Heart left ventricle (tissue), 16 donors: Measurements from ENCODE around the gene SHCBP1. TPM values are rescaled to one million over a fixed set of nuclear protein-coding genes. Genes with fewer than 3 reads are reported as not detected.

Experiments
- ATAC-seq, 4 donors: fragments of 200-7000 bp; cut with Tn5 transposase; one replicate each; pipeline ENCODE4 v1.9.1; 2020 to 2022; ENCODE audit warnings: moderate library complexity in 4 of 4, mild to moderate bottlenecking in 3 of 4, moderate number of reproducible peaks in 1 of 4
- DNase-seq, 5 donors: peaks; one replicate each; pipeline ENCODE4 v3.0.0-alpha.2; 2020
- H3K27ac ChIP-seq, 12 donors: fragments of 200-600 bp; sonication (generic) in 4 of 12; one replicate each; pipeline versions ENCODE4 v1.5.0 to v1.8.0; 2016 to 2022; ENCODE audit warnings: mild to moderate bottlenecking in 2 of 12
- H3K27me3 ChIP-seq, 9 donors: fragments of 200-600 bp; sonication (generic) in 2 of 9; one replicate each; pipeline versions ENCODE4 v1.5.1 to v1.8.0; 2016 to 2022; ENCODE audit warnings: mild to moderate bottlenecking in 3 of 9
- H3K36me3 ChIP-seq, 9 donors: fragments of 200-600 bp; sonication (generic) in 2 of 9; one replicate each; pipeline versions ENCODE4 v1.5.0 to v1.8.0; 2018 to 2022; ENCODE audit warnings: mild to moderate bottlenecking in 2 of 9
- H3K4me1 ChIP-seq, 12 donors: fragments of 200-600 bp; sonication (generic) in 4 of 12; one replicate each; pipeline versions ENCODE4 v1.5.0 to v1.8.0; 2016 to 2022; ENCODE audit warnings: mild to moderate bottlenecking in 3 of 12
- H3K4me3 ChIP-seq, 12 donors: fragments of 200-600 bp; sonication (generic) in 4 of 12; one replicate each; pipeline versions ENCODE4 v1.5.0 to v1.8.0; 2017 to 2022; ENCODE audit warnings: mild to moderate bottlenecking in 9 of 12, moderate library complexity in 4 of 12
- H3K9me3 ChIP-seq, 12 donors: fragments of 200-600 bp; sonication (generic) in 4 of 12; one replicate each; pipeline versions ENCODE4 v1.5.0 to v1.8.0; 2016 to 2022; ENCODE audit warnings: mild to moderate bottlenecking in 1 of 12
- CTCF ChIP-seq, 12 donors: fragments of 200-600 bp; sonication (generic) in 4 of 12; IDR thresholded peaks; one replicate each; pipeline versions ENCODE4 v1.5.0 to v1.8.0; 2018 to 2022; ENCODE audit warnings: antibody characterized with exemption in 12 of 12, mild to moderate bottlenecking in 5 of 12
- POLR2A ChIP-seq, 2 donors: fragments of 450-650 bp; IDR thresholded peaks; one replicate each; pipeline ENCODE4 v1.6.1; 2017; ENCODE audit warnings: antibody characterized with exemption in 2 of 2, mild to moderate bottlenecking in 2 of 2, moderate library complexity in 2 of 2
- WGBS, 4 donors: extraction: QIAGEN DNeasy Blood & Tissue Kit in 2 of 4; methylation state at CpG; one replicate each; pipeline versions ENCODE4 v1.1.5 to v1.1.7; 2013 to 2018; 5-methylcytosine and 5-hydroxymethylcytosine counted together
- intact Hi-C, 10 donors: fragments of 100-400 bp; cut with DNase I; formaldehyde crosslinking; loops; one replicate each; pipeline versions ENCODE4 v1.11.1 to v1.14.2; 2022
- polyA plus RNA-seq, 2 donors: library from polyadenylated mRNA; stranded (reverse); fragments of 200-250 nt; gene quantifications; one replicate each; pipeline ENCODE4 v1.2.3, GENCODE V29; 2013
- total RNA-seq, 9 donors: library from RNA; depleted of rRNA in 2 of 9; stranded (reverse); fragments of >200 nt in 2 of 9; fragmentation: NEBNext Ultra II Directional in 3 of 9; extraction: Animal tissue kit (Norgen Biotek cat#: 25700) in 3 of 9; gene quantifications; one replicate each; pipeline versions ENCODE4 v1.1.0 to v1.2.4, GENCODE V29; 2016 to 2023
- donor health status: ischemic (EF 13 %, LVEDD 7.1; RV severe dilation, severe dysfunction).
- donor health status: healthy with polysubstance abuse.
- donor health status: DM: no; HTN: yes; CAD: no.
- donor health status: DM: no; HTN: no; CAD: no.
- donor health status: ischemic (EF 25% LVEDD 6.9; RV normal size, moderate dysfunction).
- donor health status: ischemic (EF 25% LVEDD 5.7; RV mildly dilated, moderate dysfunction).
- donor health status: healthy.
- donor health status: DM: yes; HTN: yes; CAD: no.
- donor health status: ischemic (EF 35%, LVEDD 5.7; RV mildly dilated, moderate dysfunction).
- donor health status: nonischemic (EF 11% LVEDD 7.7; RV severe dilation, severe dysfunction).
- donor health status: DM: yes; HTN: yes; CAD: no.
- donor health status: PGD.
- donor health status: ischemic (EF 29% LVEDD 5.4; RV normal size, mild dysfunction).
- donor health status: nonischemic (EF 23%, LVEDD 6.1; RV moderate dilation, normal function).

The SHCBP1 gene
- total and polyA plus RNA-seq, 11 donors: 0.19 to 7.6 (median 0.68) TPM

GRCh38 chr16:46650254-46650623, 29.1 kb upstream of the SHCBP1 start:
- intact Hi-C loops: no loop called here
- Histone ChIP-seq H3K36me3 (no peaks in the 10 kb centered on the region), H3K27ac (peak overlapping the region in 7 of 12 donors; percentile 21 to 78 (median 54)), H3K4me3 (peak overlapping the region in 5 of 12 donors; percentile 25 to 50 (median 43)), H3K9me3 (no peaks in the 10 kb centered on the region), H3K4me1 (no peaks in the 10 kb centered on the region), H3K27me3 (no peaks in the 10 kb centered on the region)
- 73 to 86% (median 81%) methylated on average over 5 of the region's 5 CpGs for WGBS, 4 donors
- ATAC-seq (peak; percentile 50 to 85 (median 69)), DNase-seq (peak in 1 of 5 donors; percentile 56)
- TF ChIP-seq CTCF (IDR thresholded peaks at IDR 0.05) (no peak), POLR2A (IDR thresholded peaks at IDR 0.05) (no peak)

GRCh38 chr16:46649588-46650253, 28.5 kb upstream of the SHCBP1 start:
- Histone ChIP-seq H3K36me3 (no peaks in the 10 kb centered on the region), H3K27ac (peak overlapping the region in 8 of 12 donors; percentile 21 to 78 (median 53)), H3K4me3 (peak overlapping the region in 9 of 12 donors; percentile 5 to 50 (median 25)), H3K4me1 (no peaks in the 10 kb centered on the region), H3K27me3 (no peaks in the 10 kb centered on the region), H3K9me3 (peaks cover 0 to 4% (median 0%) of the 10 kb centered on the region in 12 donors)
- TF ChIP-seq POLR2A (IDR thresholded peaks at IDR 0.05): no peak
- TF ChIP-seq CTCF (IDR thresholded peaks at IDR 0.05): no peak
- intact Hi-C loops: no loop called here
- 80 to 87% (median 83%) methylated on average over 27 of the region's 27 CpGs for WGBS, 4 donors
- DNase-seq: peak; percentile 51 to 71 (median 68)
- ATAC-seq: peak; percentile 67 to 92 (median 81)

DNA sequence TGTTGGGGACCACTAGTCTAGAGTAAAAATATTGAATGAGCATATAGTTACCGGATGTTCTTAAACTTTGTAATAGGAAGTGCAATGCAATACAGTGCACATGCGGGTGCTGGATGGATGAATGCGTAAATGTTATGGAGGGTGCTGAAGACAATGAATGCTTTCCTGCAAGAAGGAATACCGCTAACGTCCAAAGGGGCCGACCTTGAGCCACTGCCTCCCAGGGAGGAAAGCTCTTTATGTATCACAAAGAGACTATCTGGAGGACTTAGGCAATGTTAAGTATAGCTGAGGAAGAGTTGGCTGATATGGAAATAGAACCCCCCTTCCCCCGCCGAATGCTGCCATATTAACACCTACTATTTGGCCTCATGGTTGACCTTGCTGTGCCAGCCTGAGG, 27.5 kb upstream of the SHCBP1 start:
- Histone ChIP-seq H3K9me3 (peaks cover 0 to 11% (median 0%) of the 10 kb centered on the region in 12 donors), H3K27ac (no peak overlapping the region), H3K36me3 (no peaks in the 10 kb centered on the region), H3K27me3 (no peaks in the 10 kb centered on the region), H3K4me3 (no peak overlapping the region), H3K4me1 (no peaks in the 10 kb centered on the region)
- intact Hi-C loops: no loop called here
- no peak for ATAC-seq
- no peak for DNase-seq
- 85 to 88% (median 87%) methylated on average over 8 of the region's 8 CpGs for WGBS, 4 donors
- TF ChIP-seq POLR2A (IDR thresholded peaks at IDR 0.05) (no peak), CTCF (IDR thresholded peaks at IDR 0.05) (no peak)

- no peak overlapping the region for H3K4me3 ChIP-seq
- intact Hi-C loops: loop anchor here in 1 of 10 donors (10.0 kb wide), 1 partner anchor 56 kb away; no protein-coding TSS in a partner anchor
- H3K27me3 ChIP-seq: no peaks in the 10 kb centered on the region
- no peak overlapping the region for H3K27ac ChIP-seq
- 77 to 85% (median 82%) methylated on average over 9 of the region's 9 CpGs for WGBS, 4 donors
- TF ChIP-seq POLR2A (IDR thresholded peaks at IDR 0.05): no peak
- no peak for TF ChIP-seq CTCF (IDR thresholded peaks at IDR 0.05)
- no peaks in the 10 kb centered on the region for H3K4me1 ChIP-seq
- ATAC-seq (peak in 1 of 4 donors; percentile 18), DNase-seq (no peak)
- peaks cover 0 to 5% (median 0%) of the 10 kb centered on the region in 12 donors for H3K9me3 ChIP-seq
- peaks cover 0 to 4% (median 0%) of the 10 kb centered on the region in 9 donors for H3K36me3 ChIP-seq
These were observed 18.1 kb upstream of the SHCBP1 start for GRCh38 chr16:46638947-46639925.
